Loucy (cell line): ENCODE data around the gene DRICH1.
"Not testable (repeated sequence)": the region's sequence is repeated elsewhere in the genome, so short reads cannot be mapped to it uniquely, and the experiment has no call there.

ENCODE experiments used
- H2AFZ ChIP-seq: fragments of 200-600 bp; sonication (generic); 2 replicates; pipeline ENCODE4 v1.6.0; 2016; ENCODE audit warnings: antibody characterized with exemption, mild to moderate bottlenecking, low read length, moderate library complexity
- H3F3A ChIP-seq: fragments of 200-600 bp; 2 replicates; pipeline ENCODE4 v1.6.0; 2016; ENCODE audit warnings: antibody characterized with exemption, low read depth, mild to moderate bottlenecking
- H3K27me3 ChIP-seq: fragments of 200-600 bp; sonication (generic); 2 replicates; pipeline ENCODE4 v1.6.1; 2014; ENCODE audit warnings: low read length, mild to moderate bottlenecking; ENCODE audit not compliant: insufficient read depth, poor library complexity, severe bottlenecking
- H3K36me3 ChIP-seq: fragments of 200-600 bp; sonication (generic); 2 replicates; pipeline ENCODE4 v1.6.1; 2016; ENCODE audit warnings: low read length; ENCODE audit not compliant: insufficient read depth
- H3K4me1 ChIP-seq: fragments of 200-600 bp; sonication (generic); 2 replicates; pipeline ENCODE4 v1.5.1; 2014; ENCODE audit warnings: low read length, mild to moderate bottlenecking; ENCODE audit not compliant: insufficient read depth, poor library complexity, severe bottlenecking
- H3K4me2 ChIP-seq: fragments of 200-600 bp; sonication (generic); 2 replicates; pipeline ENCODE4 v1.6.0; 2014; ENCODE audit warnings: antibody characterized with exemption, low read length, low read depth, mild to moderate bottlenecking; ENCODE audit not compliant: poor library complexity, severe bottlenecking
- H3K4me3 ChIP-seq: fragments of 200-600 bp; sonication (generic); 2 replicates; pipeline ENCODE4 v1.5.1; 2014; ENCODE audit warnings: low read length, mild to moderate bottlenecking, mixed read lengths; ENCODE audit not compliant: poor library complexity, severe bottlenecking
- H3K79me2 ChIP-seq: fragments of 200-600 bp; sonication (generic); 2 replicates; pipeline ENCODE4 v1.6.1; 2014; ENCODE audit warnings: low read length; ENCODE audit not compliant: insufficient read depth
- H3K9ac ChIP-seq: fragments of 200-600 bp; sonication (generic); 2 replicates; pipeline ENCODE4 v1.6.0; 2014; ENCODE audit warnings: mild to moderate bottlenecking, low read depth, low read length, moderate library complexity; ENCODE audit not compliant: poor library complexity, severe bottlenecking
- H3K9me2 ChIP-seq: fragments of 200-600 bp; sonication (generic); replicated peaks from 2 replicates; pipeline ENCODE4 v1.6.1; 2016; ENCODE audit warnings: low read depth, low read length, mixed read lengths
- H3K9me3 ChIP-seq: fragments of 200-600 bp; sonication (generic); 2 replicates; pipeline ENCODE4 v1.6.1; 2014; ENCODE audit warnings: mild to moderate bottlenecking, antibody characterized with exemption, low read length, low read depth; ENCODE audit not compliant: insufficient read depth
- H4K20me1 ChIP-seq: fragments of 200-600 bp; sonication (generic); 2 replicates; pipeline ENCODE4 v1.6.0; 2014; ENCODE audit warnings: antibody characterized with exemption, low read length, mild to moderate bottlenecking; ENCODE audit not compliant: insufficient read depth, poor library complexity, severe bottlenecking
- EZH2phosphoT487 ChIP-seq: fragments of 200-600 bp; IDR thresholded peaks from 2 replicates; pipeline ENCODE4 v1.6.1; 2018; ENCODE audit warnings: antibody characterized with exemption, mild to moderate bottlenecking, moderate library complexity, borderline replicate concordance
- TF ChIP-seq, protein P1 (sequence below): fragments of 200-600 bp; sonication (generic); conservative IDR thresholded peaks from 2 replicates; pipeline ENCODE4 v1.5.1; 2014; ENCODE audit warnings: mild to moderate bottlenecking, antibody characterized with exemption, low read length

Gene DRICH1

DNA sequence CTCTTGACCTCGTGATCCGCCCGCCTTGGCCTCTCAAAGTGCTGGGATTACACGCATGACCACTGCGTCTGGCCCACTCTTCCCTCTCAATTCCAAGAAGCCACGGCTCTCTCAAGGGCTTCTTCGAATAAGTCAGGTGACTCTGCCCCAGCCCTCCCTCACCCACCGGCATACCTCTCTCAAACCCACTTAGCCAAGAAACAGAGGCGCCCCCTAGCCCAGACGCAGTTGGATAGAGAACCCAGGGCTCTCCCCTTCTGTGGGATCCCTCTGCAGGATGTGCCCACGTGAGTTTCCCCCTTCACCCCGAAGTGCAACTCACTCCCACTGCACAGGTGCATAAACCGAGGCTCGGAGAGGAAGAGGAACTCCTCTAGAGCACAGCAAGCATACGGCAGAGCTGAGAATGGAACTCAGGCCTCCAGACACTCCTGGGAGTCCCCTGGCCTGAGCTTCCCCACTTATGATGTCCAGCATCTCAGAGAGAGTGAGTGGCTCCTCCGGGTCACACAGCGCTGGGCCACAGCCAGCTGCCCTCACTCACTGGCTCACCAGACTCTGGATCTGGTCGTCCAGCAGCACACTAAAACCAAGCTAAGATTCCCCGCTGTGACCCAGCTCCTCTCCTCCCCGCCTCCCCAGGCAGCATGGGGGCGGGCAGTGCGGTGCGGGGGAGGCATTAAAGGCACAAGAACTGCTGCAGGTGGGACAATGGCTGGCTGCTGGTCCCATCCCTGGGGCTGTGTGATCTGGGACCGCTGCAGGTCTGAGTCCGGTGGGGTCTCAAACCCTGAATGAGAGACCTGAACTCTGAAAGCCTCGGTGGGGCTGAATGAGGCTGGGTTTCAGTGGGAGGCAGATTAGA lies 41.9 kb upstream of the DRICH1 start:
- Histone ChIP-seq H3K9ac (no peak overlapping the region), H3K9me2 (no peaks in the 10 kb centered on the region), H3F3A (no peaks in the 10 kb centered on the region), H3K4me2 (no peak overlapping the region), H3K79me2 (no peaks in the 10 kb centered on the region), H3K27me3 (no peaks in the 10 kb centered on the region), H2AFZ (no peak overlapping the region), H4K20me1 (no peaks in the 10 kb centered on the region), H3K4me3 (no peak overlapping the region), H3K4me1 (peaks cover 14% of the 10 kb centered on the region), H3K9me3 (no peaks in the 10 kb centered on the region), H3K36me3 (no peaks in the 10 kb centered on the region)
- no peak for TF ChIP-seq EZH2phosphoT487
- TF ChIP-seq, protein P1, sequence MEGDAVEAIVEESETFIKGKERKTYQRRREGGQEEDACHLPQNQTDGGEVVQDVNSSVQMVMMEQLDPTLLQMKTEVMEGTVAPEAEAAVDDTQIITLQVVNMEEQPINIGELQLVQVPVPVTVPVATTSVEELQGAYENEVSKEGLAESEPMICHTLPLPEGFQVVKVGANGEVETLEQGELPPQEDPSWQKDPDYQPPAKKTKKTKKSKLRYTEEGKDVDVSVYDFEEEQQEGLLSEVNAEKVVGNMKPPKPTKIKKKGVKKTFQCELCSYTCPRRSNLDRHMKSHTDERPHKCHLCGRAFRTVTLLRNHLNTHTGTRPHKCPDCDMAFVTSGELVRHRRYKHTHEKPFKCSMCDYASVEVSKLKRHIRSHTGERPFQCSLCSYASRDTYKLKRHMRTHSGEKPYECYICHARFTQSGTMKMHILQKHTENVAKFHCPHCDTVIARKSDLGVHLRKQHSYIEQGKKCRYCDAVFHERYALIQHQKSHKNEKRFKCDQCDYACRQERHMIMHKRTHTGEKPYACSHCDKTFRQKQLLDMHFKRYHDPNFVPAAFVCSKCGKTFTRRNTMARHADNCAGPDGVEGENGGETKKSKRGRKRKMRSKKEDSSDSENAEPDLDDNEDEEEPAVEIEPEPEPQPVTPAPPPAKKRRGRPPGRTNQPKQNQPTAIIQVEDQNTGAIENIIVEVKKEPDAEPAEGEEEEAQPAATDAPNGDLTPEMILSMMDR, result no peak

DNA sequence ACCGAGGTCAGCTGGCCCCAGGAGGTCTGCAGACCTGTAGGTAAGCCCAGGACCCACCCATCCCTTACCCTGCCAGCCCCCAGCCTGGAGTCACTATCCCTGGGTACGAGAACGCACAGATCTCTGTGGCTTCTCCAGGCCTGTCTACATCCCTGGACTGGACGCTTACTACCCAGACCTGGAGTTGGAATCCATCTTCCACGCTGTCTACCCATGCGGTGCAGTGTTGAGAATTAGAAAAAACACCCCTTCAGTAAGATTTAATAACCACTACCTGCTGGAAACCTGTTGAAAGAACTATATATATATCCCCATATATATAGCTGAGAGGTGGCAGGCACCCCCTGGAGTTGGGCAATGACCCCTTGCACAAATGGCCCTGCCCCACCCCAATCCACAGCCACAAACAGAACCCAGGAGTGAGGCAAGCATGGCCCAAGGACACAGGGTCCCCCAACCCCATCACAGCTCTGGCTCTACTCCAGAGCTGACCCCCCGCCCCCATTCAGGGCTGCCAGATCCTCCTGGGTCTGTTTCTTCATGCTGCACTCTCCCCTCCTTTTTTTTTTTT lies 41.0 kb upstream of the DRICH1 start:
- no peaks in the 10 kb centered on the region for H3K36me3 ChIP-seq
- no peaks in the 10 kb centered on the region for H3F3A ChIP-seq
- H3K4me1 ChIP-seq, result peaks cover 14% of the 10 kb centered on the region
- no peaks in the 10 kb centered on the region for H3K79me2 ChIP-seq
- no peaks in the 10 kb centered on the region for H3K27me3 ChIP-seq
- H4K20me1 ChIP-seq, result no peaks in the 10 kb centered on the region
- TF ChIP-seq, protein P1, result no peak
- TF ChIP-seq EZH2phosphoT487, result no peak
- no peak overlapping the region for H2AFZ ChIP-seq
- no peak overlapping the region for H3K9ac ChIP-seq
- no peak overlapping the region for H3K4me3 ChIP-seq
- no peak overlapping the region for H3K4me2 ChIP-seq
- no peaks in the 10 kb centered on the region for H3K9me3 ChIP-seq
- no peaks in the 10 kb centered on the region for H3K9me2 ChIP-seq

DNA sequence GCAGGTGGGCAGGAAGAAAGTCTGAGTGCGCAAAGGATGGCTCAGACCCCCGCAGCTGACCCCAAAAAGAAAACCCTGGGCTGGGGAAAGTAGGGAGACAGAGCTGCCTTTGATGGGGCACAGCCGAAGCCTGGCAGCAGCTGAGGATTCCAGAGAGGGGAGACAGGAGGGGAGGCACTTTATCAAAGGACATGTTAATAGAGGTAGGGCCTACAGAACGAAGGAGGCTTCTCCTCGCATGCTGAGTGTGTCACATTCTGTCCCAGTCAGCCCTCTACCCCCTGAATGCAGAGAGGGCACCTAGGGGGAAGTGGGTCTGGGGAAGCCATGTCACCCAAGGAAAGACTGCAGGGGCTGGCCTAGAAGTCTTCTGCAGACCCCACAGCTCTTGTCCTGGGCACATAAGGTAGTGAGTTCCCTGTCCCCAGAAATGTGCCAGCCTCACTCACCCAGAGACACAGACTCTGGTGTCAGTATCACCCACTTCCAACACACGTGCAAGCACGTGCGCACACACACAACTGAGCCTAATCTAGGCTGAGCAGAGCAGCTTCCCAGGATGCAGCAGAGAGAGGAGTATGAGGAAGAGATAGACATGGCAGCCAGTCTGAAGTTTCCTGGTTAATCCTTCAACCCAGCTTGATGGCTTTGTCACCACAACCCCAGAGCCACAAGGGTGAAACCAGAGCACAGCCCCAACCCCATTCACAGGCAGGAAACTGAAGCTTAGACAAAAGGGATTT lies 40.4 kb upstream of the DRICH1 start:
- not testable (repeated sequence) for H3K9me2 ChIP-seq, H3K4me2 ChIP-seq, H3K9ac ChIP-seq, H3K79me2 ChIP-seq, H4K20me1 ChIP-seq, H3K27me3 ChIP-seq, H2AFZ ChIP-seq, H3K4me3 ChIP-seq, H3F3A ChIP-seq, H3K9me3 ChIP-seq, H3K36me3 ChIP-seq
- peaks cover 14% of the 10 kb centered on the region for H3K4me1 ChIP-seq

DNA sequence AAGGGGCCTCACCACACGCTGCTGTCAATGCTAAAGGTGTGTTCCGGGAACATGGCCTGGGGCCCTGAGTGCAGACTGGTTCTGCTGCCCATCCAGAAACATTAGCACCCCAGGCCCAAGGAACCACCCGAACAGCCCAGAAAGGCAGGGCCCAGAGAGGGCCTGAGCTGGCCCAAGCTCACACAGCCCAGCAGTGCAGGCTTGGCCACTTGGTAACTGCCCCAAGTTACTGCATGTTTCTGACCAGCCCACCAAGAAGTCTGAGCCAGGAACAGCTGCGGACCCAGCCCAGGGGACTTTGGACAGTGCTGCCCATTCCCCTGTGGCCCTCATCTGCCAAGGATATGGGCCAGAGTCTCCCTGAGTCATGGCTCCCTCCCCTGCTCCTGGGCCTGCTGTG lies 39.3 kb upstream of the DRICH1 start:
- not testable (repeated sequence) for H3K79me2 ChIP-seq, H3K36me3 ChIP-seq, H3K9me2 ChIP-seq, H3K4me3 ChIP-seq, H4K20me1 ChIP-seq, H3F3A ChIP-seq, H3K9me3 ChIP-seq, H3K9ac ChIP-seq, H3K4me2 ChIP-seq, H3K27me3 ChIP-seq, H2AFZ ChIP-seq
- H3K4me1 ChIP-seq, result peaks cover 12% of the 10 kb centered on the region
